A673 (cell line): ENCODE results near the gene TOP2A.

ENCODE experiments used
- CTCF ChIP-seq: fragments of 300-800, 200-600 bp; sonication (generic); conservative IDR thresholded peaks from 2 replicates; pipeline ENCODE4 v1.5.1; 2017; ENCODE audit warnings: low read depth, mild to moderate bottlenecking, antibody characterized with exemption, low read length, moderate library complexity, mixed read lengths
- EZH2 ChIP-seq: fragments of 200-600 bp; sonication (generic); IDR thresholded peaks from 2 replicates; pipeline ENCODE4 v1.6.1; 2017; ENCODE audit warnings: borderline replicate concordance, low read depth, mild to moderate bottlenecking, mixed read lengths, antibody characterized with exemption, low read length; ENCODE audit not compliant: poor library complexity, severe bottlenecking

- TF ChIP-seq CTCF (no peak), EZH2 (no peak)
These were observed 66.9 kb downstream of the TOP2A start for GRCh38 chr17:40350689-40351358.
